IPS DF 6.9 (cell line): Measurements from ENCODE around the gene PCDHGB4.
"Not testable (repeated sequence)": the region's sequence is repeated elsewhere in the genome, so short reads cannot be mapped to it uniquely, and the experiment has no call there.

ENCODE experiments used
- DNase-seq: peaks from one replicate; pipeline ENCODE4 v3.0.0-alpha.2; 2013; ENCODE audit warnings: low read depth, low spot score
- H3K27ac ChIP-seq: one replicate; pipeline ENCODE4 v1.5.1; 2013; ENCODE audit warnings: low read length, control low read depth
- H3K27me3 ChIP-seq: 2 replicates; pipeline ENCODE4 v1.6.1; 2013; ENCODE audit warnings: mild to moderate bottlenecking, low read length; ENCODE audit not compliant: control insufficient read depth, insufficient read depth
- H3K36me3 ChIP-seq: 2 replicates; pipeline ENCODE4 v1.6.1; 2013; ENCODE audit warnings: low read length; ENCODE audit not compliant: control insufficient read depth, insufficient read depth
- H3K4me1 ChIP-seq: 2 replicates; pipeline ENCODE4 v1.6.1; 2013; ENCODE audit warnings: low read length; ENCODE audit not compliant: control insufficient read depth, insufficient read depth
- H3K4me3 ChIP-seq: 2 replicates; pipeline ENCODE4 v1.5.1; 2013; ENCODE audit warnings: mild to moderate bottlenecking, low read length
- H3K9me3 ChIP-seq: 2 replicates; pipeline ENCODE4 v1.6.1; 2013; ENCODE audit warnings: low read length, inconsistent platforms; ENCODE audit not compliant: control insufficient read depth, insufficient read depth
- WGBS: extraction: QIAGEN DNeasy Blood & Tissue Kit; methylation state at CpG from one replicate; pipeline ENCODE4 v1.1.7; 2013; ENCODE audit warnings: mixed read lengths, missing lambda C conversion rate; ENCODE audit not compliant: insufficient read length, insufficient coverage; 5-methylcytosine and 5-hydroxymethylcytosine counted together

Gene PCDHGB4

GRCh38 chr5:141387557-141388311 is at the start of gene PCDHGB4:
Gene PCDHGB4, plus strand, starts transcription at chr5:141387698. Its CDS starts 187 bp downstream, at chr5:141387885.
- H3K9me3 ChIP-seq, H3K4me1 ChIP-seq, H3K27ac ChIP-seq, DNase-seq, H3K36me3 ChIP-seq, H3K27me3 ChIP-seq: not testable (repeated sequence)
- WGBS, result no CpG with 5 or more reads among the region's 40 CpGs
- peak within 1 kb of the TSS; percentile 66; the same call in 1 of the 2 replicates for H3K4me3 ChIP-seq

- no peak for DNase-seq
- no peak within 1 kb of the TSS for H3K4me3 ChIP-seq
- H3K27ac ChIP-seq, result no peak within 1 kb of the TSS
- peaks cover 2% of the 10 kb centered on the region for H3K9me3 ChIP-seq
- no peaks in the 10 kb centered on the region for H3K27me3 ChIP-seq
- WGBS, result no CpG with 5 or more reads among the region's 27 CpGs
- no peaks in the 10 kb centered on the region for H3K36me3 ChIP-seq
- H3K4me1 ChIP-seq, result no peaks in the 10 kb centered on the region
Observed at GRCh38 chr5:141338538-141339306, 48.8 kb upstream of the PCDHGB4 start, which contains the start of gene PCDHGA2. Gene PCDHGA2, plus strand, starts transcription at chr5:141338760.

- not testable (repeated sequence) for H3K9me3 ChIP-seq, H3K4me1 ChIP-seq, H3K36me3 ChIP-seq, H3K4me3 ChIP-seq, DNase-seq, H3K27me3 ChIP-seq, H3K27ac ChIP-seq
- no CpG with 5 or more reads among the region's 45 CpGs for WGBS
Observed at GRCh38 chr5:141340781-141341354, 46.6 kb upstream of the PCDHGB4 start.

- Histone ChIP-seq H3K27me3 (no peaks in the 10 kb centered on the region), H3K9me3 (peaks cover 2% of the 10 kb centered on the region), H3K4me3 (no peak overlapping the region), H3K27ac (no peak overlapping the region), H3K4me1 (no peaks in the 10 kb centered on the region), H3K36me3 (no peaks in the 10 kb centered on the region)
- WGBS, result no CpG with 5 or more reads among the region's 1 CpG
- no peak for DNase-seq
Observed at GRCh38 chr5:141342773-141343172, 44.7 kb upstream of the PCDHGB4 start.

- Histone ChIP-seq H3K36me3 (no peaks in the 10 kb centered on the region), H3K4me3 (no peak within 1 kb of the TSS), H3K27ac (no peak within 1 kb of the TSS), H3K9me3 (peaks cover 2% of the 10 kb centered on the region), H3K27me3 (no peaks in the 10 kb centered on the region), H3K4me1 (no peaks in the 10 kb centered on the region)
- no peak for DNase-seq
- WGBS, result no CpG with 5 or more reads among the region's 9 CpGs
Observed at GRCh38 chr5:141343242-141343952, 44.1 kb upstream of the PCDHGB4 start, which contains the start of gene PCDHGA3. Gene PCDHGA3, plus strand, starts transcription at chr5:141343829. Its CDS starts 205 bp downstream, at chr5:141344034.

- no peaks in the 10 kb centered on the region for H3K27me3 ChIP-seq
- H3K36me3 ChIP-seq, result no peaks in the 10 kb centered on the region
- WGBS, result no CpG with 5 or more reads among the region's 31 CpGs
- H3K27ac ChIP-seq, result no peak overlapping the region
- DNase-seq, result no peak
- H3K9me3 ChIP-seq, result peaks cover 2% of the 10 kb centered on the region
- H3K4me3 ChIP-seq, result no peak overlapping the region
- no peaks in the 10 kb centered on the region for H3K4me1 ChIP-seq
Observed at GRCh38 chr5:141343953-141344463, 43.5 kb upstream of the PCDHGB4 start.

GRCh38 chr5:141345327-141345726 is 42.2 kb upstream of the PCDHGB4 start:
- Histone ChIP-seq H3K4me3 (no peak overlapping the region), H3K9me3 (no peaks in the 10 kb centered on the region; the same call in 1 of the 2 replicates), H3K36me3 (no peaks in the 10 kb centered on the region), H3K4me1 (no peaks in the 10 kb centered on the region), H3K27ac (no peak overlapping the region), H3K27me3 (no peaks in the 10 kb centered on the region)
- WGBS, result no CpG with 5 or more reads among the region's 20 CpGs
- no peak for DNase-seq

- not testable (repeated sequence) for H3K9me3 ChIP-seq, H3K36me3 ChIP-seq
Observed at GRCh38 chr5:141346017-141346416, 41.5 kb upstream of the PCDHGB4 start.

GRCh38 chr5:141349917-141350619 is 37.4 kb upstream of the PCDHGB4 start, which contains the start of gene PCDHGB1:
Gene PCDHGB1, plus strand, starts transcription at chr5:141350099. Its CDS starts 162 bp downstream, at chr5:141350261.
- Histone ChIP-seq H3K4me3 (no peak within 1 kb of the TSS; the same call in 1 of the 2 replicates), H3K4me1 (no peaks in the 10 kb centered on the region), H3K27ac (no peak within 1 kb of the TSS), H3K27me3 (no peaks in the 10 kb centered on the region), H3K9me3 (no peaks in the 10 kb centered on the region; the same call in none of the 2 replicates), H3K36me3 (no peaks in the 10 kb centered on the region)
- no peak for DNase-seq
- over 99% methylated on average over 10 of the region's 29 CpGs for WGBS

More at GRCh38 chr5:141346017-141346416, 41.5 kb upstream of the PCDHGB4 start:
- H3K27me3 ChIP-seq, H3K4me1 ChIP-seq, H3K27ac ChIP-seq, H3K4me3 ChIP-seq, DNase-seq: not testable (repeated sequence)
- no CpG with 5 or more reads among the region's 35 CpGs for WGBS
